K562 (cell line): ENCODE measurements around the gene PPFIA3. TPM values are rescaled to one million over a fixed set of nuclear protein-coding genes. Genes with fewer than 3 reads are reported as not detected.

ENCODE experiments used
- ATF1 ChIP-seq, 2 experiments: fragments of 450-650 bp in 1 of 2; IDR thresholded peaks; 2 replicates each; pipeline ENCODE4 v1.6.1; 2016; ENCODE audit warnings: missing compliant biosample characterization in 1 of 2, missing genetic modification characterization in 1 of 2
- BCOR ChIP-seq: fragments of 450-650 bp; IDR thresholded peaks from 2 replicates; pipeline ENCODE4 v1.6.1; 2016
- CBFA2T3 ChIP-seq: fragments of 450-650 bp; IDR thresholded peaks from 2 replicates; pipeline ENCODE4 v1.6.1; 2017
- CBX2 ChIP-seq: fragments of 200-600 bp; sonication (generic); IDR thresholded peaks from one replicate; pipeline ENCODE4 v1.6.1; 2012; ENCODE audit warnings: mild to moderate bottlenecking, low read length, inconsistent platforms; ENCODE audit not compliant: insufficient read depth, poor library complexity, severe bottlenecking
- CCNT2 ChIP-seq: IDR thresholded peaks from 2 replicates; pipeline ENCODE4 v1.6.1; 2011; ENCODE audit warnings: borderline replicate concordance, low read depth, mild to moderate bottlenecking, moderate library complexity, mixed read lengths, low read length; ENCODE audit not compliant: insufficient read length; ENCODE audit errors: extremely low read depth
- EP300 ChIP-seq: IDR thresholded peaks from 2 replicates; pipeline ENCODE4 v1.6.1; 2012; ENCODE audit warnings: low read length, improper control_type of control experiment
- EZH2 ChIP-seq: IDR thresholded peaks from 2 replicates; pipeline ENCODE4 v1.6.1; 2012; ENCODE audit warnings: low read depth, mild to moderate bottlenecking, inconsistent platforms, low read length, borderline replicate concordance
- KLF6 ChIP-seq: fragments of 250-450 bp; sonication (Bioruptor Pico); IDR thresholded peaks from 2 replicates; pipeline ENCODE4 v1.4.0; 2020; ENCODE audit warnings: mild to moderate bottlenecking, moderate library complexity, borderline replicate concordance
- MBD2 ChIP-seq: sonication (generic); IDR thresholded peaks from 2 replicates; pipeline ENCODE4 v1.6.1; 2016; ENCODE audit warnings: low read depth, borderline replicate concordance
- MLLT1 ChIP-seq, 2 experiments: fragments of 450-650 bp; IDR thresholded peaks; 2 replicates each; pipeline ENCODE4 v1.6.1; 2016
- MYC ChIP-seq, 2 experiments: fragments of 250-450 bp in 1 of 2; sonication (Bioruptor Pico) in 1 of 2; IDR thresholded peaks; 2 replicates each; pipeline versions ENCODE4 v1.5.1 to v1.6.1; 2012 to 2021; ENCODE audit warnings: low read depth in 2 of 2, borderline replicate concordance in 1 of 2, improper control_type of control experiment in 1 of 2, low read length in 1 of 2, mild to moderate bottlenecking in 1 of 2, moderate library complexity in 1 of 2
- MYNN ChIP-seq, 2 experiments: sonication (generic); formaldehyde crosslinking in 1 of 2; IDR thresholded peaks; 2 replicates each; pipeline versions ENCODE4 v1.5.0 to v1.6.1; 2016 to 2020; ENCODE audit warnings: antibody characterized with exemption in 1 of 2, missing genetic modification reagents in 1 of 2
- NONO ChIP-seq, 2 experiments: fragments of 200-400 bp in 1 of 2; fragments of 450-650 bp in 1 of 2; formaldehyde crosslinking in 1 of 2; IDR thresholded peaks; 2 replicates each; pipeline ENCODE4 v1.6.1; 2017; ENCODE audit warnings: low read depth in 2 of 2, mild to moderate bottlenecking in 2 of 2, moderate library complexity in 2 of 2, low read length in 1 of 2
- PHF20 ChIP-seq: fragments of 450-650 bp; IDR thresholded peaks from 2 replicates; pipeline ENCODE4 v1.6.1; 2018; ENCODE audit not compliant: partially characterized antibody
- POLR2H ChIP-seq: IDR thresholded peaks from 2 replicates; pipeline ENCODE4 v1.6.1; 2016; ENCODE audit warnings: missing genetic modification characterization, low read depth, mild to moderate bottlenecking, control low read depth, missing compliant biosample characterization, moderate library complexity
- PPARD ChIP-seq: fragments of 250-450 bp; sonication (Bioruptor Pico); IDR thresholded peaks from 2 replicates; pipeline ENCODE4 v1.8.0; 2022; ENCODE audit warnings: inconsistent platforms, mild to moderate bottlenecking, moderate library complexity
- PTTG1 ChIP-seq: fragments of 450-650 bp; IDR thresholded peaks from 2 replicates; pipeline ENCODE4 v1.6.1; 2016; ENCODE audit warnings: low read depth, mild to moderate bottlenecking, missing genetic modification characterization, missing compliant biosample characterization
- SP2 ChIP-seq: IDR thresholded peaks from 2 replicates; pipeline ENCODE4 v1.6.1; 2011; ENCODE audit warnings: mild to moderate bottlenecking, low read depth, low read length, moderate library complexity; ENCODE audit not compliant: poor library complexity, severe bottlenecking; ENCODE audit errors: extremely low read depth
- TBP ChIP-seq: optimal IDR thresholded peaks from 2 replicates; pipeline ENCODE3; 2011; ENCODE audit warnings: low read depth, low read length, improper control_type of control experiment
- U2AF1 ChIP-seq: fragments of 200-400 bp; formaldehyde crosslinking; optimal IDR thresholded peaks from 2 replicates; pipeline ENCODE3; 2017; ENCODE audit warnings: mild to moderate bottlenecking, low read depth, low read length, moderate library complexity
- ZFP36 ChIP-seq: fragments of 150-350 bp; IDR thresholded peaks from 2 replicates; pipeline ENCODE4 v1.6.1; 2018; ENCODE audit warnings: low read length, low read depth; ENCODE audit not compliant: partially characterized antibody
- ZNF384 ChIP-seq: IDR thresholded peaks from 2 replicates; pipeline ENCODE4 v1.6.1; 2012; ENCODE audit warnings: low read depth, low read length, improper control_type of control experiment
- ZNF395 ChIP-seq: fragments of 200-800 bp; sonication (Bioruptor generic); IDR thresholded peaks from 2 replicates; pipeline ENCODE4 v1.6.1; 2017; ENCODE audit warnings: missing genetic modification characterization, missing compliant biosample characterization
- ZNF780A ChIP-seq: fragments of 250-450 bp; sonication (Bioruptor Pico); IDR thresholded peaks from 2 replicates; pipeline ENCODE4 v1.5.0; 2021; ENCODE audit warnings: mild to moderate bottlenecking
- ZNF830 ChIP-seq: fragments of 250-450 bp; sonication (Bioruptor Pico); IDR thresholded peaks from 2 replicates; pipeline ENCODE4 v1.5.0; 2021; ENCODE audit warnings: mild to moderate bottlenecking
- polyA plus RNA-seq, 8 experiments: library from polyadenylated mRNA; depleted of rRNA in 4 of 8; stranded (reverse) in 5 of 8; unstranded in 3 of 8; fragments of >200 nt; fragmentation: Nextera tagmentation in 2 of 8; fragmentation: Illumina TruSeq in 1 of 8; extraction: Ambion mirVana in 2 of 8; extraction: Trizol in 1 of 8; gene quantifications; 2 replicates each; pipeline versions ENCODE4 v1.2.1 to v1.2.3, GENCODE V29; 2011 to 2014; ENCODE audit warnings: inconsistent platforms in 1 of 8, missing spikeins in 1 of 8
- total RNA-seq, 7 experiments: library from RNA; depleted of rRNA in 6 of 7; stranded (reverse); fragments of >200 nt in 6 of 7; fragmentation: Illumina TruSeq in 2 of 7; extraction: Trizol in 2 of 7; gene quantifications; 2 replicates each; pipeline versions ENCODE4 v1.2.1 to v1.2.3, GENCODE V29; 2011 to 2021; ENCODE audit warnings: low replicate concordance in 1 of 7

Gene PPFIA3
- total and polyA plus RNA-seq, 9 of the 15 experiments (the other 6 are each of a cell fraction or from before 2014, with no cell fraction given), result 0.10 to 53.0 (median 17.6) TPM

DNA sequence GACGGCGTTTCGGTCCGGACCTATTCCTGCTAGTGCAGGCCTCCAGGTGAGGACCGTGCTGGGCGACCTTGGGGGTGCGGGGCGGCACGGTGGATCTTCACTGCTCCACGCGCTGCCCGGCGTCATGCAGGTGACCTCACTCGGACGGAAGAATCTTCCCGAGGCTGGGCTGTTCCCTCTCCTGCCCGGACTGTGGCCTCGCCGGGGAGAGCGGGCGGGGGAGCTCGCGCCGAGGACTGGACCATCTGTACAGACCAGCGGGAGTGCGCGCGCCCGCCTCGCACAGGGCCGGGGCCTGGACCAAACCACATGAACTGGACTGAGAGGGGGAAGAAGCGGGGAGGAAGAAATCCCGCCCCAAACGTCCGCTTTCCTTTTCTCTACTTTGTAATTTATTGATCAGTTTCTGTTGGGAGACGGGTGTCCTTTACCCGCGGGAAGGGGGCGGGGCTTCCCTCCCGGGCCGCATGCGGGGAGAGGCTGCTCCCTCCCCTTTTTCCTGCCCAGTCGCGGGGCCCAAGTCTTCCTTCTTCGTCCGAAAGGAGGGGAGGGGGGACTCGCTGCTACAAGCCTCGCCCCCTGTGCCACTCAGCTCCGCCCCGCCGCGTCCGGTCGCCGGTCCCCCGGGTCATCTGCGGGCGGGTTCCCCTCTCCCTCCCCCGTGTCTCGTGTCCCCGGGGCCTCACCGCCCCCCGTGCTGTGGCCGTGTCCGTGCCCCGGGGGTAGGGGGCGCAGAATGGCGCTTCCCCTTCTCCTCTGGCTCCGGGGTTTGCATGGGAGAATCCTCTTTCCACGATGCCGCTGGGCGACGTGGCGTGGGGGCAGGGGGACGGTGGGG is 31.0 kb downstream of the PPFIA3 start (continued):
- TF ChIP-seq ZNF395 (CRISPR knock-in tag) (peak; percentile 79; the same call in 1 of the 2 replicates), POLR2H (tag) (peak; percentile 47), BCOR (peak; percentile 20; the same call in 1 of the 2 replicates), MYNN (IDR thresholded peaks at IDR 0.05) (no peak; the same call in 1 of the 2 replicates), MYNN (CRISPR knock-in tag; IDR thresholded peaks at IDR 0.05) (no peak), MBD2 (peak; percentile 92), NONO (IDR thresholded peaks at IDR 0.05; ENCODE audit: low read depth in 2 of 2, low read length in 1 of 2) (peak in 1 of 2 experiments; percentile 98; a peak in 2 of 4 replicates), ZNF780A (CRISPR knock-in tag) (no peak), KLF6 (no peak), U2AF1 (no peak), PHF20 (no peak), CCNT2 (peak; percentile 52), CBX2 (no peak), ZNF830 (CRISPR knock-in tag) (no peak), EP300 (no peak), CBFA2T3 (peak; percentile 2), PPARD (CRISPR knock-in tag) (no peak), EZH2 (no peak), MYC (IDR thresholded peaks at IDR 0.05; ENCODE audit: low read depth, low read length) (peak; percentile 66), MYC (CRISPR knock-in tag; IDR thresholded peaks at IDR 0.05; ENCODE audit: borderline replicate concordance, low read depth) (no peak), PTTG1 (tag) (no peak), ZFP36 (no peak), MLLT1 (IDR thresholded peaks at IDR 0.05) (no peak), ATF1 (CRISPR knock-in tag; IDR thresholded peaks at IDR 0.05) (no peak), ATF1 (tag; IDR thresholded peaks at IDR 0.05) (peak; percentile 38), TBP (peak; percentile 64), SP2 (no peak), ZNF384 (no peak)
